Renal pelvis (tissue), 4 donors: Measurements from ENCODE around the gene NDUFB7. TPM values are rescaled to one million over a fixed set of nuclear protein-coding genes. Genes with fewer than 3 reads are reported as not detected.
"Not testable (repeated sequence)": the region's sequence is repeated elsewhere in the genome, so short reads cannot be mapped to it uniquely, and the experiment has no call there.

Experiments
- DNase-seq: peaks from one replicate; pipeline ENCODE4 v3.0.0-alpha.2; 2013
- polyA plus RNA-seq, 3 donors: library from polyadenylated mRNA; unstranded; fragments of 120-200 nt; gene quantifications; one replicate each; pipeline ENCODE4 v1.2.1, GENCODE V29; 2013; ENCODE audit not compliant: insufficient read length in 3 of 3

NDUFB7 gene
- polyA plus RNA-seq, 3 donors = 107 to 138 (median 131) TPM

DNA sequence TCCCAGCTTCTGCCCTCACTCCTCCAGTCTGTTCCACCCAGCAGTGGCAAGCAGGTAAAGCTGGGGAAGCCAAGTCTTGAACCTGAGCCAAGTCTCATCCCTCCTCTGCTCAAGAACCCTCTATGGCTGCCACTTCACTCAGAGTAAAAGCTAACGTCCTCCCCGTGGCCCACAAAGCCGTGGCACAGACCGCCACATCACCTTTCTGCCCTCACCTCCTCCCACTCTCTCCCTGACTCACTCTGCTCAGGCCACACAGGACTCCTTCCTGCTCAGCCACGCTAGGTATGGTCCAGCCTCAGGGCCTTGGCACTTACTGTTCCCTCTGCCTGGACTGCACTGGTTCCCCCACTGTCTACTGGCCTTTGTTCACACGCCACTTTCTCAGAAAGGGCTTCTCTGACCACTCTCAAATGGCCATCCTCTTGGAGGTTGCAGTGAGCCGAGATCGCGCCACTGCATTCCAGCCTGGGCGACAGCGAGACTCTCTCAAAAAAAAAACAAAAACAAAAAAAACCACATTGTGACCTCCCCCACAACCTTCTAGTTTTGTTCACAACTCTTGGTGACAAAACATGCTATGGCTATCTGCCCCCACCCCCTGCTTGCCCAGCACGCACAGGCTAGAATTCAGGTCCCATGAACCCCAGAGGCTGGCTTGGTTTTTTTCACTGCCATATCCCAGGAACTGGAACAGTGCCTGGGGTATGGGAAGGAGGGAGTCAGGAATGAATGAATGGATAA is 15.8 kb downstream of the NDUFB7 start:
- no peak for DNase-seq

DNA sequence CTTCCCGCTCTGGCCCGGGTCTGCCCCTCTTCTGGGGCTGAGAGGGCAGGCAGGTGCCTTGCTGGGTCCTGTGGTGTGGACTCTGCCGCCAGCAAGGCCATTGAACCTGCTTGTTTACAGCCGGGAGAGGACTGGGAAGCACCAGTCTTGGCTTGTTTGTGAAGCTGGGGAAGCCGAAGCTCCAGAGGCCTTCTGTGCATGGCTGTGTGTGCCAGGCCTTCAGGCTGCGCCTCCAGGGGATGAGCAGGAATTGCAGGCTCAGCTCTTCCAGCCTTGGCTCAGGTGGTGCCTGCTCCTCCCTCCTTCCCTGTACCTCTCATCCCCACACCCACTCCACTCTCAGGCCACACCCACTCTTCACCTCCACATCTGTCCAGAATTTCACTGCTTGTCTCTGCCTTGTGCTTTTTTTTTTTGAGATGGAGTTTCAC is 17.5 kb downstream of the NDUFB7 start:
- no peak for DNase-seq

DNA sequence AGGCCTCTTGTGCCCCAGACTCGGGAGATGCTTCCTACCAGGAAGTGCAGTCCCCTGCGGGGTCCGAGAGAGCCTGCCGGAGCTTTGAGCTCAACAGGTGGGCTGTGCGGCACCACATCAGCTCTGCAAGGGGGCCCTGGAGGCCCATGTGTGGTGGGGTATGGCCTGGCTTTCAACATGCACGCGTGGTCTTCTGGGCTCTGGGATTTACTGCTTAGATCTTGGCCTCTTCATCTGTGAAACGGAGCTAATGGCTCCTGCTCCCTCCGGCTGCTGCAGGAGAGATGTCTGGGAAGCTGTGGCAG is 18.0 kb downstream of the NDUFB7 start:
- no peak for DNase-seq

DNA sequence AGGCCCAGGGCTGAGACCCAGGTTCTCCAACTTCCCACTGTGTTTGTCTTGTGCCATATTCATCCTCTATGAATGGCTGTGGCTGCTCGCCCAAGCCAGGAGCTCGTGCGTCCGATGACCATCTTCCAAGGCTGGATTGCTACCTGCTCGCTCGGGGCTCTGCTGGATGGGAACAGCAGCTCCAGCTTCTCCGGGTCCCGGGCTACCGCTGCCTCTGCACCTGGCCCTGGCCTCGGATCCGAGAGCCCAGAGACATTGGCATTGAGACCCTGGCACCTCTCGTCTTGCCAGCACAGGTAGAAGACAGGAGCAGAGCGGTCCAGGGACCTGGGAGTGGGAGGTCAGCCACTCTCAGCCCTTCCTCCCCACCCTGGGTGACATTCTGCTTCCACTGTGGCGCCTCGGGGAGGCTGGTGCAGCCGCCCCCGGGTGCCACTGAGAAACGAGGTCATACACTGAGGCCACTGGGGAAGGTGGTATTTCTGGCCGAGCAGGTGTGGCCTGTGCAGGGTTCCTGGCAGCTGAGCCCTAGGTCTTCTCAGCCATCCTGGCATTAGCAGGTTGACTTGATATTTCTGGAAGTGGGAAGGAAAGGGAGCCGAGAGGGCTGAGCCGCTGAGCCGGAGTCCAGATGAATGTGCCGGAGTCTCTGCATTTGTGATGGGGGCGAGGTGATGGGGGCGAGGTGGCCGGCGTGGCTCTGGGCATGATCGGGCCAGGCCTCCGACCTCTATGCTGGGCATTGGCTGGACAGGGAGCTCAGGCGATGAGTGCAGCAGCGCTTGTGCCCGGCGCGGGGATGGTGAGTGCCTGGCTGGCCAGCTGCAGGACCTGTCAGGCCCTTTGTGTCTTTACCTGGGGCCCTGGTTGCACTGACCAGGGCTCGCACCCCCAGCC is 18.6 kb downstream of the NDUFB7 start:
- no peak for DNase-seq

DNA sequence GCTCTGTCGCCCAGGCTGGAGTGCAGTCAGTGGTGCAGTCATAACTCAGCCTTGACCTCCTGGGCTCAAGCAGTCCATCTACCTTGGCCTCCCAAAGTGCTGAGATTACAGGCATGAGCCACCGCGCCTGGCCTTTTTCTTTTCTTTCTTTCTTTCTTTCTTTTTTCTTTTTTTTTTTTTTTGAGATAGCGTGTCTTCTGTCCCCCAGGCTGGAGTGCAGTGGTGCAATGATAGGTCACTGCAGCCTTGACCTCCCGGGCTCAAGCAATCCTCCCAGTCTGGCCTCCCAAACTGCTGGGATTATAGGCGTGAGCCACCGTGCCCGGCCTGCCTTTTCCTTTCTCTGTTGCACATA is 19.9 kb downstream of the NDUFB7 start:
- DNase-seq = not testable (repeated sequence)

DNA sequence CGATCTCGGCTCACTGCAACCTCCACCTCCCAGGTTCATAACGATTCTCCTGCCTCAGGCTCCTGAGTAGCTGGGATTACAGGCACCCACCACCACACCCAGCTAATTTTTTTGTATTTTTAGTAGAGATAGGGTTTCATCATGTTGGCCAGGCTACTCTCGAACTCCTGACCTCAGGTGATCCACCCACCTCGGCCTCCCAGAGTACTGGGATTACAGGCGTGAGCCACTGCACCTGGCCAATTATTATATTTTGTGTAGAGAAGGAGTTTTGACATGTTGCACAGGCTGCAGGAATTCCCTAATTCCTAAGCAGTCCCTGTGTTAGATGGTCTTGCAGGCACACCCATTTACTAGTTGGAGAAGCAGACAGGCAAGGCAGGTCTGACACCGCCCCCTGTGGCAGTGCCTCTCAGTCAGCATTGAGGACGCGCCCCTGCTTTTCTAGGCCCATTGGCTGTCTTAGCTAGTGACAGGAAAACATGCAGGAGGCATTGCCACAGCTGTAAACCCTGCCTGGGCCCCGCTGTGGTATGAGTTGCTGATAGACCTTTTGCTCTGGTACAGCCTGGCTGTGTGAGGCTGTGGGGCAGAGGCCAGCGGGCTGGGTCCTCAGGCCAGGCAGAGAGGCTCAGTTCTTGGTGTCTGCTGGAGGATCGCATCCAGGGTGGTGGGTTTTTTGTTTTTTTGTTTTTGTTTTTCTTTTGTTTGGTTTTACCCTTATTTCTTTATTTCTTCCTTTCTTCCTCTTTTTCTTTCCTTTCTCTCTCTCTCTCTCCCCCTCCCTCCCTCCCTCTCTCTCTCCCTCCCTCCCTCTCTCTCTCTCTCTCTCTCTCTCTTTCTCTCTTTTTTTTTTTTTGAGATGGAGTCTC is 20.5 kb downstream of the NDUFB7 start:
- DNase-seq = not testable (repeated sequence)

DNA sequence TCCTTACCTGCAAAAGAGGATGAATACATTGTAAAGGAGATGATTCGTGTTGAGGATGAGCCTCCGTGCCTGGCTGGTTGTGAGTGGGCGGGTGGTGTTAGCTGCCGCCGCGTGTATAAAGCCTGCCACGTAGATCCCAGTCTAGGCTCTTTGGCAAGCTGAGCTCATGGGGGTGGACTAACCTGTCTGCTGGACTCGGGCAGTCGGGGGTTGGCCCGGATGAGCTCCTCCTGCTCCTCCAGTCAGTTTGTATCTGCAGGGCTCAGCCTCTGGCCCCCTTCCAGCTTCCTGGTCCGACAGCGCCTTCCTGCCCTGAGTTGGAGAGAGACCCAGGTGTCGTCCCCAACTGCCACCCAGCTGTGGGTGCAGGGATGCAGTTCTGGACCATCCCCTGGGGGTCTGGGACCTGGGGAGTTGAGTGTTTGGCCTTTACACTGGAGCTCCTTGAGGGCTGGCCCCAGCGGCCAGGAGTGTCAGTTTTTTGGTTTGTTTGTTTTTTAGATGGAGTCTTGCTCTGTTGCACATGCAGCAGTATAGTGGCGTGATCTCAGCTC is 21.6 kb downstream of the NDUFB7 start:
- no peak for DNase-seq

DNA sequence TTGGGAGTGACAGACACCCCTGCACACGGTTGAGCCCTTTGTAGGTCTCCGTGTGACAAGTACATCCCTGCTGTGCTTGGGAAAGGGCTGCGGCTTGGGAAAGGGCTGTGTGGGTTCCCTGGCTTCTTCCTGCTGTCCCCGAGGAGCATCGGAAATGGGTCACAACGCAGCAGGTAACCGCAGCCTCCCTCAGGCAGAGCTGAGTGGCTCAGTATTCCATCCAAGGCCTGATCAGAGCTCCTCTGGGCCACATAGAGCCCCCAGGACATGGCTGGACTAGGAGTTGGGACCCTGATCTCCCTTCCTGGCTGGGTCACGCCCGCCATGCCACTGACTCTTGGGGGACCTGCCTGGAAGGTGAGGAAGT is 26.2 kb downstream of the NDUFB7 start:
- DNase-seq = no peak

DNA sequence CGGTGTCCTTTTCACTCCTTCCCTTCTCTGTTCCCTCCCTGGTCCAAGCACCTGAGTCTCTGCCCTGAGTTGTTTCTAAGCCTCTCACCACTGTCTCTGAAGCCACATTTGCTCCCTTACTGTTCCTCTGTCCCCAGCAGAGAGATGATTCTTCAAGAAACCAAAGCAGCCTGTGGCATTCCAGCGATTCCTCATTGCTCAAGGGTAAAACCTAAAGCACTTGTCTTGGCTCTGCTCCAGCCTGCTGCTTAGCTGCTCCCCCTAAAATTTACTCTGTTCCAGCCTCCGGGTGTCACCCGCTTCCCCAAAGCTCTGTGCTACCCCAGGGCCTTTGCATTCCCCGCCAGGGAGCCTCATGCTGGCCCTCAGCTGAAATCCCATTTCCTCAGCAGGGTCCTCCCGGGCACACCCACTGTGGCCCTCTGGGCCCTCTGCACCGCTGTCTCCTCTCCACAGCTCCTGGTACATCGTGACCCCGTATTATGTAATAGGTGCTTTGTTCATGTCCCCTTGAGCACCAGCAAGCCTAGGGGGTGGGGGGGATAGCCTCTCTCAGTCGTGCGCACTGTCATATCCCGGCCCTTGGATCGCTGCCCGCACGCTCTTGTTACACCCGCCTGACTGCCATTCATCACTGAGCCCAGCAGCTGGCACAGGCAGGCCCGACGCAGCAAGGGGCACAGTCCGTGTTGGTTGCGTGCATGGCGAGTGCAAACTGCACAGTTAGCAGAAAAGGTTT is 26.7 kb downstream of the NDUFB7 start:
- DNase-seq = no peak

DNA sequence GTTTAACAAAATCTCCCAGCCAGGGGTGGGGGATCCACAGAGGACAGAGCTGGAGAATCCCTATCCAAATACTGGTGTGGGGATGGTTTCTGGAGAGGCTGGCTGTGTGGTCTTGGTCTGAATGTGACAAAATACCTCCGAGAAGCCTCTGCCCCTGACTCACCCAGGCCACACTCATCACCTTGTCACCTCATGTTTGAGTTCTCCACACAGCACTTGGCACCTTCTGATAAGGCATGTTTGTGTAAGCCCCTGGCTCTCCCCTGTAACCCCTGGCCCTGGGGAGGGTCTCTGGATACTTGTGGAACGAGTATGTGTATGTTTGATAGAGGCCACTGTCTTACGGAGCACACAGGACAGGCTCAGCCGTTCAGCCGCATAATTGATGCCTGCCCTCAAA is 27.8 kb downstream of the NDUFB7 start:
- no peak for DNase-seq

DNA sequence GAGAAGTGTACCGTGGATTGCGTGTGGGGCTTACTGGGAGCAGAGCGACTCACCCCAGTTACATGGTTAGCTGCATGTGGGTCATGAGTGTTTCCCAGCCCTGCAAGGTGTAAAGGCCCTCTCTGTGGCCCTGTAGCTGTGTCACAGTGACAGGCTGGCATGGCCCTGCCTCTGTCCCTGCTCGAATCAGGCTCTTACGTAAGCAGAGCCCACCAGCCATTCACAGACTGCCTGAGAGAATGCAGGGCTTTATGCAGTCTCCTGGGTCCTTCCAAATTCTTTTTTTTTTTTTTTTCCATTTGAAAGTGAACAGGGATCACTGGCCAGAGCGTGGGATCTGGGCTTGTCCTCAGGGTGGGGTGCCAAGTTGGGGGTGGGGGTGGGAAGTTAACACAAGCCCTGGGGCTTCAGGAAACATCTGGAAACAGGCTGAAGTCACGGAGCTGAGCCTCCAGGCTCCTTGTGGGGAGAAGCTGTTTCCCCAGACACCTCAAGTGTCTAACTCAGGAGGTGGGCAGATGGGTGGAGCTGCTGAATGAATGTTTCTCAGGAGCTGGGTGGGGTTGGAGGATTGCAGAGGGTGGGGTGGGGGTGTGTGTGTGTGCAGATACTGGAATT is 29.0 kb downstream of the NDUFB7 start:
- no peak for DNase-seq

DNA sequence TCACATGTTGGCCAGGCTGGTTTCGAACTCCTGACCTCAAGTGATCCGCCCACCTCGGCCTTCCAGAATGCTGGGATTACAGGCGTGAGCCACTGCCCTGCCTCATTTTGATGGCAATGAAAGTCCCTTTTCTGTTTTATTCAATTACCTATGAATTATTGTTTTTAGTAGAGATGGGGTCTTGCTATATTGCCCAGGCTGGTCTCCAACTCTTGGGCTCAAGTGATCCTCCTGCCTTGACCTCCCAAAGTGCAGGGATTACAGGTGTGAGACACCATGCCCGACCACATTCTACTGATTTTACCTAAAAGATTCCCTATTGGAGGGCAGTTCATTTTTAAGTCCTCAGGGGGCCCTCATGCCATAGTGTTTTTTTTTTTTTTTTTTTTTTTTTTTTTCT is 29.9 kb downstream of the NDUFB7 start:
- DNase-seq = not testable (repeated sequence)

DNA sequence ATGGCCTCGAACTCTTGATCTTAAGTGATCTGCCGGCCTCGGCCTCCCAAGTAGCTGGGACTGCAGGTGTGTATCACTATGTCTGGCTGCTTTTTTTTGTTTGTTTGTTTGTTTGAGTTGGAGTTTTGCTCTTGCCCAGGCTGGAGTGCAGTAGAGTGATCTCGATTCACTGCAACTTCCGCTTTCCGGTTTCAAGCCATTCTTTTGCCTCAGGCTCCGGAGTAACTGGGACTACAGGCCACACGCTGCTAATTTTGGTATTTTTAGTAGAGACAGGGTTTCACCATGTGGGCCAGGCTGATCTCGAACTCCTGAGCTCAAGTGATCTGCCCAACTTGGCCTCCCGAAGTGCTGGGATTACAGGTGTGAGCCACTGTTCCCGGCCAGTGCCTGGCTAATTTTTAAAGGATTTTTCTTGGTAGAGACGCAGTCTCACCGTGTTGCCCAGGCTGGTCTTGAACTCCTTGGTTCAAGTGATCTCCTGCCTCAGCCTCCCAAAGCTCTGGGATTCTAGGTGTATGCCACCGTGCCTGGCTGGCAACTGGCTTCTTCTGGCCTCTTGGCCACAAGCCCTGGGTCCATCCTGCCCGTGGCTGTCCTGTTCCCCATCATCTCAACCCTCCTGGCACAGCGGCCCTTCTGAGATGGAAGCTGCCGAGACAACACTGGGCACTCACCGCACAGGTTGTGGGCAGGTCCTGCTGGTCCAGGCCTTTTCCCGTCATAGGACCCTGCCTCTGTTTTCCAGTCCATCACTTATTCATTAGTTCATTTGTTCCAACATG is 30.9 kb downstream of the NDUFB7 start:
- no peak for DNase-seq

DNA sequence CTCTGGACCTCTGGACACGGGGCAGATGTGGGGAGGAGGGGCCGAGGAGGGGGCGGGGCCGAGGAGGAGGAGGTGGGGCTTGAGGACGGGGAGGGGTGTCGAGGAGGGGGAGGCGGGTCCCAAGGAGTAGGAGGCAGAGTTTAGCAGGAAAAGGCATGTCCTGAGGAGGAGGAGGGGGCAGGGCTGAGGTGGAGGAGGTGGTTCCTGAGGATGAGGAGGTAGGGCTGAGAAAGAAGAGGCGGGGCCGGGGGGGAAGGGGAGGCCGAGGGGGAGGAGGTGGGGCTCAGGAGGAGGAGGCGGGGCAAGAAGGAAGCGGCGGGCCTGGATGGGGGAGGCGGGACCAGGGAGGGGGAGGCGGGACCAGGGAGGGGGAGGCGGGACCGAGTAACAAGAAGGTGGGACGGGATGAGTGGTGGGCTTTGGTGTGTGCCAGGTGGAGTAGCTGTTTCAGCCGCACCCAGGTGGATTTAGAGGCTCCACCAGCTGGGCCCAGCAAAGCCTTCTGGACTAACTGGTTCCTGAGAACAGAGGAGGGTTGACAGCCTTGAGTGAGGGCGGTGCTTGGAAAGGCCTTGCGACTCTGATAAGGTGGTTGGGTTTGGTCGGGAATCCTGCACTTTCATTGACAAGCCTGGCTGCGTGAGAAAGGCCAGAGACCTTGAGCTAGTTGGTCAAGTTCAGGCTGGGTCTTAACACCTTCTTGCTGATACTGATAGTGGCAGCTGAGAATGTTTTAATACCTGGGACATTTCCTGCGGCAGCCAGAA is 34.8 kb downstream of the NDUFB7 start:
- peak; percentile 58 for DNase-seq

DNA sequence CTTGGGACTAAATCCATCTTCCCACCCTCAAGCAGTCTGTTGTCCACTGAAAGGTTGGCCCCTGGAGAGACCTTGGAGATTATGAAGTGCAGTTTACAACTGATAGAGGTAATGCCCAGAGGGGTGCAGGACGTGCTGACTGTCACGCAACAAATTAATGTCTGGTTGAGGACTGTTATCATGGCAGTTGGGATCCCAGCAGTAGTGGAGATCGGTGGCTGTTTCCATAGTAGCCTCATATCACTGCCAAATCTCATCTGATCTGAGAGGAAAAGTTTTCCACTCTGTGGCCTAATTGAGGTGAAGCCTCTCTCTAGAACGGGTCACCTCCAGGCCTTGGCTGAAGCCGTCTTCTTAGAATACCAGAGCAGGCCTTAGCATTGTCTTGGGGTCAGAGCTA is 38.4 kb downstream of the NDUFB7 start:
- no peak for DNase-seq

DNA sequence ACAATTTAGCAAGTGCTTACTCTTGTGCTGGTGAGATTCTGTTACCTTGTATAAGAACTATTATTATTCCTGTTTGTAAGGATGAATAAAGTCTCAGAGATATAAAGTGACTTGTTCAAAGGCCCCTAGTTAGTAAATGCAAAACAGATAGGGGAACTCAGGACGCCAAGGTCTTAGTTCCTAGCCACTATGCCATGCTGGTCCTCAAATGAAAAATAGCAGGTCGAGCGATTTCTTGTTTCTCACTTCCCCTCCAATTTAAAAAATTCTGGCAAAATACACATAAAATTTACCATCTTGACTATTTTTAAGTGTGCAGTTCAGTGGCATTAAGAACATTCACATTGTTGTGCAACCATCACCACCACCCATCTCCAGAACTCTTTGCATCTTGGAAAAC is 41.4 kb downstream of the NDUFB7 start:
- no peak for DNase-seq

DNA sequence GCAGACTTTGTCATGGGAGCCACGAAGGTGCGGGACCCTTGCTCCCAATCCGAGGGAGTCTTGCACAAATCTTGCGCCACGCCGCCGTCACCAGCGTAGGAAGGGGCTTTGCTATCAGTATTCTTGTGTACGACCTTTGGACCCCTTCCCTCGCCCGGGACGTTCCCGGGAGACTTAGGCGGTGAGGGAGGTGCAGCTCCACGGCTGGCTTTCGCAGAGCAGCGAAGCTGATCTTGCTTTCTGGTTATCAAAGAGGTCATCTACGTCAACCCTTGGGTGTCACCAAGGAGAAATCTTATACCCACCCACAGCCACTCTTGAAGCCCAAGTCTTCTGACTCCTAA is 41.9 kb downstream of the NDUFB7 start:
- DNase-seq = no peak

DNA sequence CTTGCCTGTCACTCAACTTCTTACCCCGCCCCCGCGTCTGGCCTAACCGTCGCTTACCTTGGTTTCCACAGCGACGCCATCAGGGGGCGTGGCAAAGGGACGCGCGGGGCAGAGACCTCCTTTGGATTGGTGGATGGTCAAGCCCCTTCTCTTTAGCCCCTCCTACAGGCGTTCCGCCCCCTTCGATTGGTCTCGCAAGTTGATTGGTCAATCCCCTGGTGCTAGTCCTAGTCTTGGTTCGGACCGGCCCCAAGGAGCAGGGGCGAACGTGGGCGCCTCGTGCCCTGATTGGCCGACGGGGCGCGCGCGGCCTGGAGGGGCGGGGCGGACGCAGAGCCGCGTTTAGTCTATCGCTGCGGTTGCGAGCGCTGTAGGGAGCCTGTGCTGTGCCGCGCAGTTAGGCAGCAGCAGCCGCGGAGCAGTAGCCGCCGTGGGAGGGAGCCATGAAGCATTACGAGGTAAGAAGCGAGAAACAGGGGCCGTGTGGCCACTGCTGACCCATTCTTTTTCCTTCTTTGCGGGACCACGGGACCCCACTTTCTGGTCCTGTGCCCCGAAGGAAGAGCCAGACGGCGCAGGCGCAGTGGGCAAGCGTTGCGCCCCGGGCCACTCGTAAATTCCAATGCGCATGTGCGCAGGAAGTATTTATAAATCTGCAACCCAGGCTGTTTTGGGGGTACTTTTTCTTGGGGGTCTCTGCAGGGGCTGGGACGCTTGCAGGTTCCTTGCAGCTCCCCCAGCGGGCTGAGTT is 42.4 kb downstream of the NDUFB7 start, which contains the start of gene TECR:
TECR (plus strand) TSS at position 341 of the 751 bp plus-strand sequence; CDS start at position 444, 103 bp downstream.
- peak; percentile 100 for DNase-seq
